ENCODE measurements around the gene CRABP2.
A peak's percentile ranks its signal among the peaks of the same experiment; 100 is the strongest.

Gene CRABP2

DNA sequence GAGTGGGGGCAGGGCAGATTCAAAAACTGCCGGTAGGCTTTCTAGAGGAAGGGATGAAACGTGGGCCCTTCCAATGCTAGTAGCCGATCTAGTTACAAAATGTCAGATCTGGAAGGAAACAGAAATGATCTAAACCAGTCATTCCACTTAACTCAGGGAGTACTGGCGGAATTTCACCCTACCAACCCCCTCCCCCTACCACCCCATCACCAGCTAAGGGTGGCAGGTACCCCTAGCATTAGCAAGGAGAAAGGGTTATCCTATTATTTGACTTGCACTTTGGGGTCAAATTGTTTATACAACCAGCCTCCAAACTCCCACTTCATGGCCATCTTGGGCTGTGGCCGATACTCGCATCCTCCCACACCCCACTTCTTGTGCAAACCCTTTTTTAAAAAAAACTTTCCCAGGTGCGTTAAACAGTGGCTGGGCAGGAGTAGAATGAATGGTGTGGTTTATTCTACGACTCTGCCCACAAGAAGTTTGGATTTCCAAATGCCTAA lies 36.1 kb upstream of the CRABP2 start:
- no peak for DNase-seq

DNA sequence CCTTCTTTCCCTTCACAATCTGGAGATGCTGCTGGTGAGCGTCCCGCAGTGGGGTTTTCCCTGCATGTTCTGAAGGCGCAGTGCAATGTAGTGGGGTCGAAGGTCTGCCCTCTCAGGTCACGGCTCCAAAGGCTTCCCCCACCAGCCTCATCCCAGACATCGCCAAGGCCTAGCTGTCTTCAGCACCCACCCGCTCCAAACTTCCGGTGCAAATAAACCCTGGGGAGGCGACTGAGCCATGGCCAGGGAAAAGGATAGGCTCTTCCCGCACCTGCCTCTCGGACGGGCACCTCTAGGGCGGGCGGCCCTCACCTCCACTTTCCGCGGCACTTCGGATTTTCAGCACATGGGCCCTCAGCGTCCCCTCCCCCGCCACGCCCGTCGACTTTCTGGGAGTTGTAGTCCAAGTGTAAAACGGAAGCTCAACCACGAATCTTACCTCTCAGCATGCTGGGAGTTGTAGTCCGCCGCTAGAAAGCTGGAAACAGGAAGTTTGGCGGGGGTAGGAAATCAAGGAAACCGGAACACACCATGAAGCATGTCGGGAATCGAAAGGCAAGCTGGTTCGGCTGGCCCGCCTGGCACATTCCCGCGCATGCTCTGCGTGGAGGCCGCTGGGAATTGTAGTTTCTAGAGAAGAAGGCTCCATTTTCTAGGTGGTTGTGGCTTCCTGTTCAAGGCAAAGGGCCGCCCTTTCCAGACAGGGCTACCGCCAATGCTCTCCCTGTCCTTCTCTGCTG lies 35.5 kb upstream of the CRABP2 start, which contains the start of gene MRPL24:
Gene MRPL24, minus strand, starts transcription at position 348 of the 740 bp plus-strand sequence. CDS start 2,384 bp downstream, outside the sequence.
- peak; percentile 61 for DNase-seq

- DNase-seq = no peak
Observed at GRCh38 chr1:156740237-156740740, 34.9 kb upstream of the CRABP2 start.

DNA sequence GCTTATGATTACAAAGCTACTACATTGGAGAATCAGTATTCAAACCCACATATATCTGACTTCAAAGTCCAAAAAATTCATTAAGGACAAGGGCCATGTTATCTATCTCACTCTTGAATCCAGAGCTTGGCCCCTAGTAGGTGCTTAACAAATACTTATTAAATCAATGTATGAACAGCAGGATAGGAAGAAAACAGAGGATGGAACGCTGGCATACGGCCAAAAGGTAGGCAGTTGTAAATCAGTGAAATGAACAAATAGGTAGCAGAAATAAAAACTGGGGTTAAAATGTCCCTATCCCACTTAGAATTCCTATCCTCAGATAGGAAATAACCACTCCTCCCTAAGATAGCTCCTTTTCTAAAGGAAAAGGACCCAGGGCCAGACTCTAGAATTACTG lies 33.5 kb upstream of the CRABP2 start:
- DNase-seq = no peak

DNA sequence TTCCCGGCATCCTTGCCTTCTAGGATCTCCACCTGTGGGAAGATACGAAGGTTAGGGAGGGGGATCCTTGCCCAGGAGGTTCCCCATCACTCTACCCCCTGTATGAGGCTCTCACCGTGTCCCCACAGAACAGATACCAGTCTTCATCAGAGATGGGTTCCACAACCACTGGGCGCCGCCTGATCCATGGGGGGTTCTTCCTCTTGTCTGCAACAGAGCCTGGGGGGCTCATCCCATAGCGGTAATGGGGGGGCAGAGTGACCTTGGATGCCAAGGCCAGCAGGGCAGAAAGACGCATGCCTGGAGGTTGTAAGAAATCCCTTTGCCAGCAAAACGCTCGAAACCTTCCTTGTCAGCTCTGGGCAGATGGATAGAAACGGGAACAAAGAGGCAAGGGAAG lies 33.0 kb upstream of the CRABP2 start:
- DNase-seq = no peak

DNA sequence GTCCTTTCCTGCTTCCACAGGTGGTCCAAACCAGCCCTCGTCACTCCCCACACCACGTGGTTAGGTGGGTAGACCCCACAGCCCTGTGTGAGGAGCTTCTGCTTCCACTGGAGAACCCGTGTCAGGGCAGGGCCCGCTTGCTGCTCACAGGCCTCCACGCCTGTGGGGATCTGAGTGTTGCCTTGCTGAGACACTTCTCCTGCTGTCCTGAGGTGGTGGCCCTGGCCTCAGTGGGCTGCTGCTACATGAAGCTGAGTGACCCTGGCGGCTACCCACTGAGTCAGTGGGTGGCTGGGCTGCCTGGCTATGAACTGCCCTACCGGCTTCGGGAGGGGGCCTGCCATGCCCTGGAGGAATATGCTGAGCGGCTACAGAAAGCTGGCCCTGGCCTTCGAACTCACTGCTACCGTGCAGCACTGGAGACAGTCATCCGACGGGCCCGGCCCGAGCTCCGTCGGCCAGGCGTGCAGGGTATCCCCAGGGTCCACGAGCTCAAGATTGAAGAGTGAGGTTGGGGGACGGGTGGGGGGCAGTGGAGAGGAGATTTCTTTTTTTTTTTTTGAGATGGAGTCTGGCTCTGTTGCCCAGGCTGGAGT lies 28.7 kb upstream of the CRABP2 start:
- DNase-seq = no peak

GRCh38 chr1:156728599-156729462 lies 23.4 kb upstream of the CRABP2 start, which contains the start of gene ISG20L2:
Gene ISG20L2, minus strand, starts transcription at chr1:156728766. Its CDS starts 1,114 bp downstream, at chr1:156727652.
- DNase-seq = no peak

DNA sequence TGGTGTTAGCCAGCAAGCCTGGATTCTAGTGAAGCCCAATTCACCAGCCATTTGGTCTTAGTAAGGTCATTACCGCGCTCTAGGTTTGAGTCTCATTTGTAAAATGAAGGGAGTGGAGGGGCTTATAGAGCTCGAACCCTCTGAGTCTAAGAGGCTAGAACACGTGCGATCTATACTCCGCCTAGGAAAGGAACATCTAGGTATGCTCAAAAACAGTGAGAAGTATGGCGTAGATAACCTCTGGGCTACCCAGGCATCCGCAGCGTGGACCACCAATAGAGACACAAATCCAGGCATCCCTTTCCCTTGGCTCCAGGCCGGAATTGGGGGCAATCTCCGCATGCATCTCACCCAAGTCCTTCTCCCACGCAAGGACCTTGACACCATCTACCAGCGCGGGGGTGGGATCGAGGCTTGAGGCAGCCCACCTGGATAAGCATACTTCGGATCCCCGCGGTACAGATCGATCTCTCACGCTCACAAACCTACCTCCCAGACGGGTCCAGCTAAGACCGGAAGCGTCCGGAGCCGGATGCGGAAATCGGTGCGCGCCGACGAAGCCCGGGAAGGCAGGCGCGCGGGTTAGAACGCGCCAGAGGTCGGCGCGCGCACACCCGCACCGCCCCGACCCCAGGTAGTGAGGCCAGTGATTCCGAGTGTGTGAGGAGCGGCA lies 22.7 kb upstream of the CRABP2 start, which contains the start of gene METTL25B:
Gene METTL25B, plus strand, starts transcription at position 544 of the 673 bp plus-strand sequence. CDS start 636 bp downstream, outside the sequence.
- no peak for DNase-seq

- DNase-seq = no peak
Observed at GRCh38 chr1:156727492-156727891, 22.1 kb upstream of the CRABP2 start.

DNA sequence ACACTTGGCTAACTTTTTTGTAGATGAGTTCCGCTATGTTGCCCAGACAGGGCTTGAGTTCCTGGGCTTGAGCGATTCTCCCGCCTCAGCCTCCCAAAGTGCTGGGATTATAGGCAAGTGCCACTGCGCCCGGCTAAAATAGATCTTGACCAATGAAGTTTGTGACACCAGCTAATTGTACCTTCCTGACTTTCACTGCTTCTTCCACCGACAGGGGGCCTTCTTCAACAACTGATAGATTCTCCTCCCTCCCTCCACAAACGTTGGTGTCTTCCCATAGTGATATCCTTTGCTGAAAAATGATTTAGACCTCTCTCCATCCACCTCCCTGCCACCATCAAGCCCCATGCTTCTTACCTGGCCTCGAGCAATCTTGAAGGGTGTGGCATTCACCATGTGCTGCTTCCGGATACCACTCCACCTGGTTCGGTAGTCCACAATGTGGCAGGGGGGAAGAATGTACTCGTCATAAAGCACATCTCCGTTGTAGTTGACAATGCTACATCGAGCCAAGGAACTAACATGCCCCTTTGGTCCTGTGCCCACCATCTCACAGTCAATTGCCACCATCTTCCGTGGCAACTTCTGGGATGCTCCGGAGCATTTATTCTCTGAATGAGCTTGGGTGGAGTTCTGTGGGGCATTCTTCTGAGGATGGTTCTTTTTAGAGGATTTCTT lies 21.3 kb upstream of the CRABP2 start:
- no peak for DNase-seq

DNA sequence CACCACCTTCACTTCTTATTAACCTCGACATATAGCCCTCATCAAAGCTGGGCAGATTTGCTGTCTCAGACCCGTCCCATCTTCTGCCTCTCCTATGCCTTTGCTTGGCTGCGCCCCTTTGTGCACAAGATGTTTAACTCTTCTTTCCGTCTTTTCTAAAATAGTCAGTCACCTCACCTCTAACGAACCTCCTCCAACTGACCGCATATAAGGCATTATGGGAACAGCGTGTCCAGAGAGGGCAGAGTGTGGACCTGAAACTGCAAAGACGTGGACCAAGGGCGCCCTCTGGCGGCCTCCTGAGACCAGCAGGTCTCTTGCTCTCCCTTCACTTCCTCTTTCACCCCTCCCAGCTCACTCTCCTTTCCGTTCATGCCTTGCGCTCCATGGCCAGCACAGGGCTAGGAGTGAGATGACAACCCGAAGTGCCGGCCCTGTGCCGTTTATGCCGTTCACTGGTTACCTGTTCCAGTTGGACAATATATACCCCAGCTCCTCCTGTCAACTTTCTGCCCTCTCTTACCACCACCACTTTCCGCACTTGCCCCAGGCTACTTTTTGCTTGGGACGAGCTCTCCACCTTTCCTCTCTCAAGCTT lies 20.4 kb upstream of the CRABP2 start:
- no peak for DNase-seq

GRCh38 chr1:156721535-156721934 lies 16.2 kb upstream of the CRABP2 start:
- no peak for DNase-seq

DNA sequence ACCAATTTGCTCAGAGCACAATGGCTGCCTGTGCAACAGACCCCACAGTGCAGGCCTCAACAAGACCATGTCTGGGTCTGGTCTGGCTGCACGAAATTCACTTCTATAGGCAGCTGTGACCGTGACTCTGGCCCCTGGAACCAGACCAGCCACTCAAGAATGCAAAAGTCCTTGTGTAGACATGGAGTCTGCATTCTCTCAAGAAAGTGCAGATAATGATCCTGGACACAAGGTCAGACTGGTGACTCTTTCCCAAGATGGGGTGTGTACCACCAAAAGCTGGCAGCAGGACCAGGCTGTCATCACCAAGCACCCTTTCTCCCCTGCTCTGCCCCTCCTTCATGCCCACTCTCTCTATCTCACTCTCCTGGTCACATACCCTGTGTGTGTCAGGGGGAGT lies 15.7 kb upstream of the CRABP2 start:
- DNase-seq = no peak

DNA sequence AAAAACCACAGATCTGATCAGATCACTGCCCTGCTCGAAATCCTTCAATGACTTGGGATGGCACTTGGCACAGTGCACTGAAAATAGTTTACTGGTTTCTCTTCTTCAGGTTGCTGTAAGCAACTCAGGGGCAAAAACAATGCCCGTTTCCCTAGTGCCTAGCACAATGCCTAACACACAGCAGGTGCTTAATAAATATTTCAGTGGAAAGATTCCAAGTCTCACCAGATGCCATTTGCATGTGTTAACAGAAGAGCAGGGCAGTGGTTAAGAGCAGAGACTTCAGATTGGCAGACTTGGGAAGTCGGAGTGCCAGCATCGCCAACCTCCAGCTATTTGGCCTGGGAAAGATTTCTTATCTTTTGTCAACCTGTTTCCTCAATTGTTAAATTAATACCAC lies 12.0 kb upstream of the CRABP2 start:
- DNase-seq = no peak

GRCh38 chr1:156714830-156715229 lies 9.4 kb upstream of the CRABP2 start:
- no peak for DNase-seq

- no peak for DNase-seq
Observed at GRCh38 chr1:156712626-156713025, 7.2 kb upstream of the CRABP2 start.

DNA sequence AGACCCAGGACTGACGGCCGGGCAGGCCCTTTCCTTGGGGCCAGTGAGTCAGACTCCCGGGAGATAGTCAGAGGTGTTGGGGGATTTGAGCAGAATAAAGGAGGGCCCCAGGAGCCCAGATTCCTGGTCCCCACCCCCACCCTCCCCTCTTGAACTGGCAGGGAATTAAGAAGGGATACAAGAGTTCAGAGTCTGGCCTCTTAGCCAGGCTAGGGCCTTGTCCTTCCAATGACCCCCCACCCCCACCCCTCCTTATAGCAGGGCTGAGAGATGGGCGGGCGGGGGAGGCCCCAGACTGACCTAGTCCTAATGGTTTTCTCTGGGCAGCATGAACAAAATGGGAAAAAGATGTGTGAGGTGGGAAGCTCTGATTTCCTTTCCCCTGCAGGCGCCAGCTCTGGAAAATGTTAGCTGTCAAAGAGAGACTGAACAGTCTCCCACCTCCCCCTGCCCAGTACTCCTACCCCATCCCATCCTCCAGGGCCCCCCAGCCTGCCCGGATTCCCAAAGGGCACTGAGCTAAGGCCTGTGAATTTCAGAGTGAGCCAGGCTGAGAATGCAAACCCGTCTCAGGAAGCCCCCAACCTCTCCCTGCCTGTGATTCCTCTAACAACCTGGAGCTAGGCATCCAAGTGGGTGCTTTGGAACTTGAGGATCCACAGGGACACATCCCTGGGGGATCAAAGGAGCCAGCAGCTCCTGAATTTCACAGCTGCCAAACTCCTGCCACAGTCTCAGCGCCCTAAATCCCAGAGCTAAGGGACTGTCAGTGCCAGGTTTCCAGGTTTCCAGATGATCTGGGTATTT lies 5.8 kb upstream of the CRABP2 start:
- DNase-seq = no peak

- no peak for DNase-seq
Observed at GRCh38 chr1:156709757-156710489, 4.5 kb upstream of the CRABP2 start.

GRCh38 chr1:156709031-156709430 lies 3.6 kb upstream of the CRABP2 start:
- DNase-seq = no peak

DNA sequence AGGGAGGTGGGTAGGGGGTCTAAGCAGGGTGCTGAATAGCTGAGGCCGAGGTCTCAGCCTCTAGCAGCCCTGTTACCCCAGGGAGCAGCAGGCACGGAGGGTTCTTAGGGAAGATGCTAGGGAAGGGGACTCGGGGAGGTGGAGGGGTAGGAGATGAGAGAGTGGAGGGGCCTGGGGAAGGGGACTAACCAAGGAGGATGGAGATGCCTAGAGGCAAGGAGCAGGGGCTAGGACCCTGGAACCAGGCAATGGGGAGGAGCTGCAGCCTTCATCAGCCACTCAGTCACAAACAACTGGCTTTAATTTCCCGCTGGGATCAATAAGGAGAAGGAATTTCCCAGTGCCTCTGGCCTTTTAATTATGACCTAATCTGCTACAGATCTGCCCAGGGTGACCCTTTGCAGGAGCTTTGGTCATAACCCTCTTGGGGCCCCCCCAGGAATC lies 2.9 kb upstream of the CRABP2 start:
- DNase-seq = no peak
